PC-9 (cell line): ENCODE results near the gene KBTBD13. TPM values are rescaled to one million over a fixed set of nuclear protein-coding genes. Genes with fewer than 3 reads are reported as not detected.
A peak's percentile ranks its signal among the peaks of the same experiment; 100 is the strongest.

Experiments used
- Bru-seq: library from RNA; stranded (reverse); fragments of 400-500 nt; gene quantifications from one replicate; lab custom pipeline; 2021; lab: Mats Ljungman, UMichigan
- BruChase-seq, 2 experiments: library from RNA; stranded (reverse); fragments of 400-500 nt; gene quantifications; one replicate each; lab custom pipeline; 2021; lab: Mats Ljungman, UMichigan
- BruUV-seq: library from RNA; stranded (reverse); fragments of 400-500 nt; replicated peaks from 2 replicates; lab custom pipeline; 2021; lab: Mats Ljungman, UMichigan
- CTCF ChIA-PET: fragments of 300-600 bp; sonication (Branson Sonifier 250); formaldehyde crosslinking; loops from one replicate; lab custom pipeline; 2022; ENCODE audit warnings: antibody characterized with exemption; lab: Charles Lee
- POLR2A ChIA-PET: fragments of 300-600 bp; sonication (Branson Sonifier 250); formaldehyde crosslinking; loops from one replicate; lab custom pipeline; 2022; ENCODE audit warnings: antibody characterized with exemption; ENCODE audit not compliant: unreplicated experiment; lab: Charles Lee
- DNase-seq, 2 experiments: peaks; one replicate each; pipeline versions ENCODE4 v3.0.0 to v3.0.0-alpha.2; 2015 to 2022; ENCODE audit warnings: mixed read lengths in 1 of 2
- H2AFZ ChIP-seq: fragments of 200-600 bp; sonication (generic); 2 replicates; pipeline ENCODE4 v1.8.1; 2017; ENCODE audit warnings: antibody characterized with exemption
- H3F3A ChIP-seq: fragments of 200-600 bp; sonication (generic); 2 replicates; pipeline ENCODE4 v1.8.1; 2017; ENCODE audit warnings: antibody characterized with exemption, mild to moderate bottlenecking, low read depth; ENCODE audit not compliant: insufficient read depth
- H3K27ac ChIP-seq: fragments of 200-600 bp; sonication (generic); 2 replicates; pipeline ENCODE4 v1.6.1; 2016; ENCODE audit warnings: mixed run types
- H3K27me3 ChIP-seq: fragments of 200-600 bp; sonication (generic); 2 replicates; pipeline ENCODE4 v1.6.1; 2016; ENCODE audit warnings: low read depth, mixed run types; ENCODE audit not compliant: insufficient read depth
- H3K36me3 ChIP-seq: fragments of 200-600 bp; sonication (generic); 2 replicates; pipeline ENCODE4 v1.6.1; 2016; ENCODE audit warnings: low read depth, mixed run types
- H3K4me1 ChIP-seq: fragments of 200-600 bp; sonication (generic); replicated peaks from 2 replicates; pipeline ENCODE4 v1.6.1; 2016; ENCODE audit warnings: mixed run types; ENCODE audit not compliant: insufficient read depth
- H3K4me2 ChIP-seq: fragments of 200-600 bp; sonication (generic); 2 replicates; pipeline ENCODE4 v1.6.1; 2017; ENCODE audit warnings: mixed run types
- H3K4me3 ChIP-seq: fragments of 200-600 bp; sonication (generic); 2 replicates; pipeline ENCODE4 v1.6.1; 2016; ENCODE audit warnings: mixed run types
- H3K79me2 ChIP-seq: fragments of 200-600 bp; sonication (generic); 2 replicates; pipeline ENCODE4 v1.6.1; 2017; ENCODE audit warnings: low read depth, mixed run types
- H3K9me2 ChIP-seq: fragments of 200-600 bp; sonication (generic); 2 replicates; pipeline ENCODE4 v1.8.1; 2017; ENCODE audit warnings: mild to moderate bottlenecking; ENCODE audit not compliant: insufficient read depth
- H3K9me3 ChIP-seq: fragments of 200-600 bp; sonication (generic); 2 replicates; pipeline ENCODE4 v1.8.1; 2016; ENCODE audit warnings: low read depth; ENCODE audit not compliant: insufficient read depth
- H4K20me1 ChIP-seq: fragments of 200-600 bp; sonication (generic); 2 replicates; pipeline ENCODE4 v1.8.1; 2017; ENCODE audit not compliant: insufficient read depth
- EZH2 ChIP-seq: fragments of 200-600 bp; sonication (generic); IDR thresholded peaks from 2 replicates; pipeline ENCODE4 v1.8.0; 2017; ENCODE audit warnings: antibody characterized with exemption, low read depth
- intact Hi-C: fragments of 100-400 bp; cut with micrococcal nuclease; formaldehyde crosslinking; loops from one replicate; pipeline ENCODE4 v1.10.0; 2022; ENCODE audit not compliant: unreplicated experiment
- long read RNA-seq: library from polyadenylated mRNA; stranded (forward); transcript quantifications from one replicate; pipeline ENCODE4 v2.0.0, GENCODE V29; 2022
- total RNA-seq: library from RNA; stranded (reverse); gene quantifications from 2 replicates; pipeline ENCODE4 v1.2.3, GENCODE V29; 2021
- TF ChIP-seq, protein P1 (sequence below): fragments of 200-600 bp; sonication (generic); conservative IDR thresholded peaks from 2 replicates; pipeline ENCODE4 v1.6.1; 2017; ENCODE audit warnings: mixed run types, antibody characterized with exemption, mild to moderate bottlenecking, moderate library complexity

The KBTBD13 gene
- total RNA-seq = not detected in 2 replicates
- Bru-seq, nascent RNA = not detected
- not detected for BruChase-seq, experiment 1, labeled RNA remaining after a 2-hour chase
- BruChase-seq, experiment 2, labeled RNA remaining after a 6-hour chase = not detected
- long read RNA-seq = 0 reads

DNA sequence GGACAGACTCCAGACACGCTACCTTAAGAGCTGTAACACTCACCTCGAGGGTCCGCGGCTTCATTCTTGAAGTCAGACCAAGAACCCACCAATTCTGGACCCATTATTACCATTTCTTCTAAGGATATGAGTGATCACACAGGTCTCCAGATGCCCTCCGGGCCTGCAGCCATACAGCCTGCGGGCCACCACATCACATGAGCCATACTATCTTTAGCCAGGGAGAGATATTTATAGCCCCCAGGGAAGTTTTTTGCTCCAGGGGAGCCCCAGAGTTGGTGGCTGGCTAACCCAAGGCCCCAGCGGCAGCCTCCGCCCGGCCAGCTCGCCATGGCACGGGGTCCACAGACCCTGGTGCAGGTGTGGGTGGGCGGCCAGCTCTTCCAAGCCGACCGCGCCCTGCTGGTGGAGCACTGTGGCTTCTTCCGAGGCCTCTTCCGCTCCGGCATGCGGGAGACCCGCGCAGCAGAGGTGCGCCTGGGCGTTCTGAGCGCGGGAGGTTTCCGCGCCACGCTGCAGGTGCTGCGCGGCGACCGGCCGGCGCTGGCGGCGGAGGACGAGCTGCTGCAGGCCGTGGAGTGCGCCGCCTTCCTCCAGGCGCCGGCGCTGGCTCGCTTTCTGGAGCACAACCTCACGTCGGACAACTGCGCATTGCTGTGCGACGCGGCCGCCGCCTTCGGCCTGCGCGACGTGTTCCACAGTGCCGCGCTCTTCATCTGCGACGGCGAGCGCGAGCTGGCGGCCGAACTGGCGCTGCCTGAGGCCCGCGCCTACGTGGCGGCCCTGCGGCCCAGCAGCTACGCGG, at the start of gene KBTBD13:
KBTBD13 (plus strand) TSS at position 261 of the 805 bp plus-strand sequence; CDS start at position 331, 70 bp downstream.
- Histone ChIP-seq H3K79me2 (no peaks in the 10 kb centered on the region), H4K20me1 (no peaks in the 10 kb centered on the region), H2AFZ (no peak within 1 kb of the TSS), H3K4me1 (no peaks in the 10 kb centered on the region), H3K9me3 (no peaks in the 10 kb centered on the region), H3K9me2 (no peaks in the 10 kb centered on the region), H3K27me3 (no peaks in the 10 kb centered on the region), H3F3A (no peaks in the 10 kb centered on the region), H3K36me3 (no peaks in the 10 kb centered on the region), H3K27ac (no peak within 1 kb of the TSS), H3K4me3 (no peak within 1 kb of the TSS), H3K4me2 (no peak within 1 kb of the TSS)
- no peak for DNase-seq
- no peak for TF ChIP-seq EZH2
- TF ChIP-seq, protein P1, sequence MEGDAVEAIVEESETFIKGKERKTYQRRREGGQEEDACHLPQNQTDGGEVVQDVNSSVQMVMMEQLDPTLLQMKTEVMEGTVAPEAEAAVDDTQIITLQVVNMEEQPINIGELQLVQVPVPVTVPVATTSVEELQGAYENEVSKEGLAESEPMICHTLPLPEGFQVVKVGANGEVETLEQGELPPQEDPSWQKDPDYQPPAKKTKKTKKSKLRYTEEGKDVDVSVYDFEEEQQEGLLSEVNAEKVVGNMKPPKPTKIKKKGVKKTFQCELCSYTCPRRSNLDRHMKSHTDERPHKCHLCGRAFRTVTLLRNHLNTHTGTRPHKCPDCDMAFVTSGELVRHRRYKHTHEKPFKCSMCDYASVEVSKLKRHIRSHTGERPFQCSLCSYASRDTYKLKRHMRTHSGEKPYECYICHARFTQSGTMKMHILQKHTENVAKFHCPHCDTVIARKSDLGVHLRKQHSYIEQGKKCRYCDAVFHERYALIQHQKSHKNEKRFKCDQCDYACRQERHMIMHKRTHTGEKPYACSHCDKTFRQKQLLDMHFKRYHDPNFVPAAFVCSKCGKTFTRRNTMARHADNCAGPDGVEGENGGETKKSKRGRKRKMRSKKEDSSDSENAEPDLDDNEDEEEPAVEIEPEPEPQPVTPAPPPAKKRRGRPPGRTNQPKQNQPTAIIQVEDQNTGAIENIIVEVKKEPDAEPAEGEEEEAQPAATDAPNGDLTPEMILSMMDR = no peak
- ChIA-PET POLR2A (no interaction called here), CTCF (interaction anchor here (0.6 to 0.7 kb wide), 2 partner anchors 22 to 24 kb away, joined by 3 read pairs; no protein-coding TSS in a partner anchor)
- intact Hi-C loops = no loop called here
- BruUV-seq = no TSS peak

DNA sequence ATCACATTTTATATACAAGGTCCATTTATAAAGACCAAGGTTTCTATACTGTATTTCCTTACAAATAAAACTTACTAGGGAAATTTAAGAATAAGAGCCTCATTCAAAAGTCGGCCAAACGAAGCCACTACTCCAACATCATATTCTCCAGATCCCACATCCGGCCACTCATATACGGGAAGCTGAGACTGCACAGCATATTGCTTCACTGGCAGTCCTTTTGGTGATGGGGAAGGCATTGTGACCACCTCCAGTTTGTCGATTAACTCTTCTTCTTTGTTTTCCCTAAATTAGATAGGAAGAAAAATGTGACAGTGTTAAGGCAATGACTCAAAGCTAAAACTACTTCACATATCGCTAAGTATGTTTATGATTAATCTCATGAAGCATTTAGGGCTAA, 49.8 kb upstream of the KBTBD13 start:
- no peak overlapping the region for H3K4me2 ChIP-seq

DNA sequence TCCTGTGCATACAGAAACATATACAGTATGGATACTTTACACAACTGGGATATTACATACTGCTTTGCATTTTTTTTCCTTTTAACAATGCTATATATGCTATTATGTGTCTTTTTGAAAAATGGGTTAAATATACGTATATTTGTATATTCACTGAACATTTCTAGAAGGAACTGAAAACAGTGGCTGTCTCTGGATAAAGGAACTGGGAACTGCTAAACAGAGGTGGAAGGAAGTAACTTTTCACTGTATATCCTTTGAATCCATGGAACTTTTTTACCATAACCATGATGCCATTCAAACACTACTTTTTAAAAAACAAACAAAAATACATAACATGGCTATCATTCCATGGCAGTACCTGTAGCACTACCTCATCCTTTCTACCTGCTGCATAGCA, 49.0 kb upstream of the KBTBD13 start:
- Histone ChIP-seq H3F3A (no peaks in the 10 kb centered on the region), H3K79me2 (peaks cover 9% of the 10 kb centered on the region; the same call in 1 of the 2 replicates), H3K27me3 (no peaks in the 10 kb centered on the region), H2AFZ (no peak overlapping the region), H3K4me2 (peak overlapping the region; percentile 85), H3K36me3 (no peaks in the 10 kb centered on the region), H3K4me1 (peaks cover 10% of the 10 kb centered on the region; the same call in 1 of the 2 replicates), H3K9me2 (no peaks in the 10 kb centered on the region), H3K4me3 (no peak overlapping the region), H3K9me3 (no peaks in the 10 kb centered on the region), H3K27ac (no peak overlapping the region), H4K20me1 (no peaks in the 10 kb centered on the region)
- POLR2A ChIA-PET = no interaction called here
- CTCF ChIA-PET = interaction anchor here (0.6 kb wide), 2 partner anchors 270 to 959 kb away, joined by 3 to 13 read pairs; no protein-coding TSS in a partner anchor
- DNase-seq = no peak
- TF ChIP-seq, protein P1 = no peak
- TF ChIP-seq EZH2 = no peak
- intact Hi-C loops = no loop called here
- no TSS peak for BruUV-seq

More for the DNA sequence above, 49.8 kb upstream of the KBTBD13 start:
- intact Hi-C loops = no loop called here
- TF ChIP-seq EZH2 = no peak
- TF ChIP-seq, protein P1 = no peak
- H3K36me3 ChIP-seq = no peaks in the 10 kb centered on the region
- DNase-seq = no peak
- no peak overlapping the region for H2AFZ ChIP-seq
- H3K4me3 ChIP-seq = no peak overlapping the region
- H3K27ac ChIP-seq = no peak overlapping the region
- no TSS peak for BruUV-seq
- H3K27me3 ChIP-seq = no peaks in the 10 kb centered on the region
- no peaks in the 10 kb centered on the region for H3K9me3 ChIP-seq
- CTCF ChIA-PET = interaction anchor here (0.6 kb wide), 1 partner anchor 271 kb away, joined by 3 read pairs; no protein-coding TSS in a partner anchor
- POLR2A ChIA-PET = no interaction called here
- no peaks in the 10 kb centered on the region for H3F3A ChIP-seq
- no peaks in the 10 kb centered on the region for H4K20me1 ChIP-seq
- peaks cover 9% of the 10 kb centered on the region; the same call in 1 of the 2 replicates for H3K79me2 ChIP-seq
- H3K9me2 ChIP-seq = no peaks in the 10 kb centered on the region
- peaks cover 10% of the 10 kb centered on the region; the same call in 1 of the 2 replicates for H3K4me1 ChIP-seq
